AML-193 (cell line): ENCODE results near the gene PHF20.
"Not testable (repeated sequence)": the region's sequence is repeated elsewhere in the genome, so short reads cannot be mapped to it uniquely, and the experiment has no call there.

ENCODE experiments used
- DNase-seq, 2 experiments: peaks; one replicate each; lab custom pipeline; 2025; lab: John Stamatoyannopoulos, UW

The PHF20 gene

DNA sequence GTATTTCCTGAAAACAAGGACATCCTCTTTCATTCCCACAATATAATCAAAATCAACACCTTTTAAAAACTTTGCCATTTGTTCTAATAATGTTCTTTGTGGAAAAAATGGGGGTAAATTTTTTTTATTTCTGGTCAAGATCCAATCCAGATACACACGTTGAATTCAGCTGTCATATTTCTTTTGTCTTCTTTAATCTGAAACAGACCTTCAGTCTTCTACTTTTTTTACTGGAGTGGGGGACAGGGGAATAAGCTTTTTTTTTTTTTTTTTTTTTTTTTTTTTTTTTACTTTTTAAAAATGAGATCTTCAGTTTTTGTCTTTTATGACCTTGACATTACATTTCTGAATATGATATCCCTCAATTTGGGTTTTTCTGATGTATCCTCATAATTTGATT is 113.4 kb downstream of the PHF20 start:
- no peak for DNase-seq

- DNase-seq: no peak
Measured at GRCh38 chr20:35886537-35886936, 114.7 kb downstream of the PHF20 start.

DNA sequence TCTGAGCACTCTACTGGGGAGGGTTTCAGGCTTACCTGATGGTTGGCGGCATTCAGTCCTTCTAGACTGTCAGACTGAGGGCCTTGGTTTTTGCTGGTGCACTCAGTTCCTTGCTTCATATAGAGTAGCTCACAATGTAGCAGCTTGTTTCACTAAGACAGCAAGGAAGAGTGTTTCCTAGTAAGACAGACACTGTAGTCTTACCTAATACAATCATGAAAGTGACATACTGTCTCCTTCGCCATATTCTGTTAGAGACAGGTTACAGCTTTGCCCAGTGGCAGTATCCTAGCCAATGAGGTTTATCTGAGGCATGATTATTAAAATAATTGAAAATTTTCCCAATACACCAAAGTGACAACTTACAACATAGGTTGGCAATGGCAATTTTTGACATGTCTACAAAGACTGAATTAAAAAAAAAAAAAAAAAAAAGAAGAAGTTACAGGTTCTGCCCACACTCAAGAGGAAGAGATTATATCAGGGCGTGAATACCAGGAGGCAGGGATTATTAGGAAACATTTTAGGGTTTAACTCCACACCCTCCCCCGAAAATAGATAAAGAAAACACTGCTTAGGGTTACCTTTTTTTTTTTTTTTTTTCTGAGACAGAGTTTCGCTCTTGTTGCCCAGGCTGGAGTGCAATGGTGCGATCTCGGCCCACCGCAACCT is 115.7 kb downstream of the PHF20 start:
- DNase-seq: peak; percentile 73 to 75

GRCh38 chr20:35888657-35889056 is 116.8 kb downstream of the PHF20 start:
- no peak for DNase-seq

DNA sequence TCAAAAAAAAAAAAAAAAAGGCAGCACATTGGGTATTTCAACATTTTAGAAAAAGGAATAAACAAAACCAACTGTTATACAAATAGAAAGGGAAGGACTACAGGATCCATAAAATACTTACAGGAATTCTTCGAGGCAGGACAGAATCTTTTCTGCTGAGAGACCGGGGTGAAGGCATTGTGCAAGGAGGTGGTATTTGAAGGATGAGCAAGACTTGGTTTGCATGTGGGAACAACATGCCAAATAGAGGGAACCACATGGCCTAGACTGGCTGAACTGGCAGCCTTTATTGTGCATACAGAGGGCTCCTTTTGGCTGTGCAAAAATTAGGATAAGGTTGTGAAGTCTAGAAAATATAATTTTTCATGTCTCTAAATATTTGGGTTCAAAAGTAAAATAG is 119.6 kb downstream of the PHF20 start:
- DNase-seq: no peak

GRCh38 chr20:35892871-35893270 is 121.1 kb downstream of the PHF20 start:
- DNase-seq: no peak

DNA sequence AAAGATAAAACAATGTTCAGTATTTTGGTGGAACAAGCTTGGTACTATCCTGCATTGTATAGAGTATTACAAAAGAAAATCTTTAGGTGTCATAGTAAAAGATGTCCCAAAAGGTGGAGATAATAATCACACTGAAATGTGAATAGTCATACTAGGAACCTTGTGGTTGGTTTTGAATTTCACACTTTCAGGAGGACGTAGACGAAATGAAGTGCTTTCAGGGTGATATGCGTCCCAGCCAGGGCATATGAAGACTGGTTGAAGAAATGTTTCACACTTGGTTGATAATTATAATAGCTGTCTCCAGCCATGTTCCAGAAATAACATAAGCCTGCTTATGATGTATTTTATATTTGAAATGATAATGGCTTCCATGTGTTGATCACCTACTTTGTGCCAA is 122.1 kb downstream of the PHF20 start:
- no peak for DNase-seq

DNA sequence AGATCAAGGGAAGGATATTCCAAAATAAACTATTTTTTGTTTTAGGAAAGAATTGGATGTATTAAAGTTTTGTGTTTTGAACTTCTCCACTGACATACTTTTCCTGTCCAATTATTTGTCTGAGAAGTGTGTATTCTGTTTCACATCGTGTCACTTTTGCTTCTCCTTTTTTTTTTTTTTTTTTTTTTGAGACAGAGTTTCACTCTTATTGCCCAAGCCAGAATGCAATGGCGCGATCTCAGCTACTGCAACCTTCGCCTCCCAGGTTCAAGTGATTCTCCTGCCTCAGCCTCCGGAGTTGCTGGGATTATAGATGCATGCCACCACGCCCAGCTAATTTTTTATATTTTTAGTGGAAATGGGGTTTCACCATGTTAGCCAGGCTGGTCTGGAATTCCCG is 123.7 kb downstream of the PHF20 start:
- DNase-seq: not testable (repeated sequence)

- DNase-seq: no peak
Measured at GRCh38 chr20:35899064-35899463, 127.2 kb downstream of the PHF20 start.

GRCh38 chr20:35901230-35901629 is 129.4 kb downstream of the PHF20 start:
- not testable (repeated sequence) for DNase-seq

DNA sequence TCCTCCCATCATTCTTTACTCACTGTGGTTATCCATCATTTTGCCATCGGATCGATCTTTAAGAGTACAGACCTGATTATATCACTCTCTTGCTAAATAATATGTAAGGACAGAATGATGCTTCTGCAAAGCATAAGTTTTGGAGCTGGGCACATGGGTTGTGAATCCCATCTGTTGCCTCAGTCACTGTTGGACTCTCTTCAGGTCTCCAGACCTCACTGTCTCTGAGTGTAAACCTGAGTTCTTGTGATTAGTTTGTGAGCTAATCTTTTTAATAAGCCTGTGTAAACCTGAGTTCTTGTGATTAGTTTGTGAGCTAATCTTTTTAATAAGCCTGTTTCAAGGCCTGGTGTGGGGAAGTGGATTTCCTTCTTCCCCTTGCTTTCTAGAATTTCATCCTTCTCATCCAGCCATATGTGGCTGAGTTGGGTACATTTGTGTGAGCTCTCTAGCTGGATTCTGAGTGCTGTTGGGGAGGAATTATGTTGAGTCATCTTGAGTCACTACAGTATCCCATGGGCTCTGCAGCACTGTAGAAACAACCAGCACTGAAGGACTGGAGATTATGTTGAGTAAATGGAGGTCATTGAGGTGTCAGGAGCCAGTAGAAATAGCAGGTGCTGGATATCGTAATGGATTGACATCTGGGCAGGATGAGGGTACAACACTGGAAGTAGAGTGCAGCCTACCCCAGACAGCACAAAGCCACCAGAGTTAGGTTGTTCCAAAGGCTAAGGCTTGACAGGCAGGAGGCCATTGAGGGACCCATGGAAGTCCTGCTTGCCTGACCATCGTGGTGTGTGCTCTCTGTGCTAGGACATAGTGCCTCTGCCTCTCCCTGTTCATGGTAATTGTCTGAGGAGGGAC is 130.1 kb downstream of the PHF20 start:
- DNase-seq: no peak

- no peak for DNase-seq
Measured at GRCh38 chr20:35902545-35902941, 130.7 kb downstream of the PHF20 start.

DNA sequence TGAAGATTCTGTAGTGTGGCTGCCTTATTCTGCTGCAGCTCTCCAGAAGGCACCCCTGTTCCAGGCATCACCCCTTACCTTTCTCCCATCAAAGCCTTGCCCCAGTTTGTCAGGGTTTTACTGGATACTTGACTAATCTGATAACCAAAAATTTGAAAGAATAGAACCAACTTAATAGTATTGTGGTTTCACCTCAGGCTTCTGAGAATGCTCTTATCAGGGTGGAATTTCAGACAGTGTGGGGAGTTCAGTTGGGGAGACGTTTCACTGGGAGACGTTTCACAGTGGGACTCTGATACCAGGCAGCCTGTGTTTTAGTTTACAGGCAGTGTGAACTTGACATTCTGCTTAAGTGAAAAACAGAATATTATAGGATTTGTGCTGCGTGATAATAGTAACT is 132.0 kb downstream of the PHF20 start:
- no peak for DNase-seq

DNA sequence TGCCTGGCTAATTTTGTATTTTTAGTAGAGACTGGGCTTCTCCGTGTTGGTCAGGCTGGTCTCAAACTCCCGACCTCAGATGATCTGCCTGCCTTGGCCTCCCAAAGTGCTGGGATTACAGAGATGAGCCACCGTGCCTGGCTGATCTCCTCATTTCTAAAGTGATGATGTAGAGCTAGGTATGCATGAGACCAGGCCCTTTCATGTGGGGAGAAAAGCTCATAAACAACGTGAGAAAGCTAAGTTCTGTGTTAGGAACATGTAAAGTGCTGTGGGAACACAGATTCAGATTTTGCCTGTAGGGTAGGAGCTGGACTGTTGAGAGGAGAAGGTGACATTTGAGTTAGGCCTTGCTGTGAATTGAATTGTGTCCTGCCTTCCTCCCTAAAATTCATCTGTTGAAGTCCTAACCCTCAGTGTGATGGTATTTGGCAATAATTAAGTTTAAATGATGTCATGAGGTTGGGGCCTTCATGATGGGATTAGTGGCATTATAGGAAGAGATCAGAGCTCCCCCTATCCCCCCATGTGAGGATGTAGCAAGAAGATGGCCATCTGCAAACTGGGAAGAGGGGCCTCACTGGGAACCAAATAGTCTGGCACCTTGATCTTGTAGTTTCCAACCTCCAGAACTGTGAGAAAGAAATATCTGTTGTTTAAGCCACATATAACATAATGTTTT is 133.3 kb downstream of the PHF20 start:
- no peak for DNase-seq

DNA sequence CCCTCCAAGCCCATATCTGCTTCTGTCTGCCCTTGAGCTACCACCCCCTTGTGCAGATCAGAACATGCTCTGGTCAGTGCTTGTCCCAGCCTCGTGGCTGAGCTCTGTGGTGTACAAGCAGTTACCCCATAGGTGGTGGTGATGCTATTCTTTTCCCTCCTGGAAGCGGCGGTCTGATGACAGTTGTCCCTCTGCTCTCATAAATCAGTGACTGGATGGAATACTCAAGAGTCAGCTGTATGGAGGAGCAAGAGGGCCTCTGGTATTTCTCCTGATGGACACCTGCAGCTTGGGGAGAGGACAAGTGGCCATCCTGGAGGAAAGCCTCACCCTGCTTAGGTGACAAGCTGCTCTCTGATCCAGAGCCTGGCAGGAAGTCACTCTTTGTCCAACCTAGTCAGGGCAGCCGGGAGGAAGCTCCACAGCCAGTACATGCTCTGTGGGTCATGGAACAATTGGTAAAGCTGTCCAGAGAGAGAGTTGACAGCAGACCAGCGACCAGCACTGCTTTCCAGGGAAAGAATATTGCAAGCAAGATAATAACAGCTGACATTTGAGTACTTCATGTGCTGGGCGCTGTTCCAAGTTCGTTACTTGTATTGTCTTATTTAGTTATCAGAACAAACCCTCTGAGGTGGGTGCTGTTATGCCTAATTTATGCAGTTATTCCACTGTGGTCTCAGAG is 135.3 kb downstream of the PHF20 start:
- DNase-seq: no peak

GRCh38 chr20:35908007-35908406 is 136.2 kb downstream of the PHF20 start:
- no peak for DNase-seq

GRCh38 chr20:35909176-35909575 is 137.4 kb downstream of the PHF20 start:
- DNase-seq: no peak

DNA sequence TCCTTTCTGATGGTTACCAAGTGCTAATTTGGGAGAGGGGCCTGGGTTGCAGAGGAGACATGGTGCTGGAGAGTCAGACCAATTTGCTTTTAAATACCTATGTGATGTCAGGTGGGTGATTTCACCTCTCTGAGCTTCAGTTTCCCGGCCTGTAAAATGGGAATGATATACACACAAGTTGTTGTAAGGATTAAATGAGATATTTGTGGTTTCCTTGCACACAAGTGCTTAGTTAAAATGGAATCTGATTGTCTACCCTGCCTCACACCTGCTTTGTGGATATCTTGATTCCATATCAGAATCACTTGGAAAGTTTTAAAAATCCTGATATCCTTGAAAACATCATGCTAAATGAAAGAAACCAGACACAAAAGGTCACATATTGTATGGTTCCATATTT is 138.0 kb downstream of the PHF20 start:
- DNase-seq: no peak

GRCh38 chr20:35910254-35910653 is 138.4 kb downstream of the PHF20 start:
- no peak for DNase-seq

- DNase-seq: no peak
Measured at GRCh38 chr20:35912881-35913280, 141.1 kb downstream of the PHF20 start.

GRCh38 chr20:35917077-35917476 is 145.3 kb downstream of the PHF20 start:
- peak; percentile 8 to 36 for DNase-seq

GRCh38 chr20:35918021-35918420 is 146.2 kb downstream of the PHF20 start:
- DNase-seq: no peak
